Transverse colon (tissue), 4 donors: ENCODE measurements around the gene TSPAN5.

Source experiments
- POLR2A ChIP-seq: fragments of 450-650 bp; IDR thresholded peaks from one replicate; pipeline ENCODE4 v1.6.1; 2016; ENCODE audit warnings: antibody characterized with exemption, mild to moderate bottlenecking, moderate library complexity
- POLR2AphosphoS5 ChIP-seq, 3 donors: sonication (generic); formaldehyde crosslinking; IDR thresholded peaks; one replicate each; pipeline ENCODE4 v1.6.1; 2016; ENCODE audit warnings: antibody characterized with exemption in 3 of 3
- TF ChIP-seq, protein P1 (sequence below), 5 experiments: fragments of 200-600 bp in 3 of 5; fragments of 450-650 bp in 2 of 5; sonication (generic) in 3 of 5; IDR thresholded peaks; 1 replicate in 2 of 5; 2 replicates in 3 of 5; pipeline ENCODE4 v1.5.1; 2016 to 2017; ENCODE audit warnings: antibody characterized with exemption in 5 of 5, inconsistent platforms in 3 of 5, mild to moderate bottlenecking in 2 of 5, moderate library complexity in 1 of 5

GRCh38 chr4:98502624-98503023, 155.8 kb downstream of the TSPAN5 start:
- TF ChIP-seq, protein P1, sequence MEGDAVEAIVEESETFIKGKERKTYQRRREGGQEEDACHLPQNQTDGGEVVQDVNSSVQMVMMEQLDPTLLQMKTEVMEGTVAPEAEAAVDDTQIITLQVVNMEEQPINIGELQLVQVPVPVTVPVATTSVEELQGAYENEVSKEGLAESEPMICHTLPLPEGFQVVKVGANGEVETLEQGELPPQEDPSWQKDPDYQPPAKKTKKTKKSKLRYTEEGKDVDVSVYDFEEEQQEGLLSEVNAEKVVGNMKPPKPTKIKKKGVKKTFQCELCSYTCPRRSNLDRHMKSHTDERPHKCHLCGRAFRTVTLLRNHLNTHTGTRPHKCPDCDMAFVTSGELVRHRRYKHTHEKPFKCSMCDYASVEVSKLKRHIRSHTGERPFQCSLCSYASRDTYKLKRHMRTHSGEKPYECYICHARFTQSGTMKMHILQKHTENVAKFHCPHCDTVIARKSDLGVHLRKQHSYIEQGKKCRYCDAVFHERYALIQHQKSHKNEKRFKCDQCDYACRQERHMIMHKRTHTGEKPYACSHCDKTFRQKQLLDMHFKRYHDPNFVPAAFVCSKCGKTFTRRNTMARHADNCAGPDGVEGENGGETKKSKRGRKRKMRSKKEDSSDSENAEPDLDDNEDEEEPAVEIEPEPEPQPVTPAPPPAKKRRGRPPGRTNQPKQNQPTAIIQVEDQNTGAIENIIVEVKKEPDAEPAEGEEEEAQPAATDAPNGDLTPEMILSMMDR (IDR thresholded peaks at IDR 0.05): no peak
- TF ChIP-seq POLR2AphosphoS5 (IDR thresholded peaks at IDR 0.05): no peak
- TF ChIP-seq POLR2A: no peak
